WTC11 (cell line): Measurements from ENCODE around the gene CCDC136. TPM values are rescaled to one million over a fixed set of nuclear protein-coding genes. Genes with fewer than 3 reads are reported as not detected.

Experiments used
- ATAC-seq: fragments of 200-7000 bp; cut with Tn5 transposase; 2 replicates; pipeline ENCODE4 v1.10.0; 2021; ENCODE audit warnings: mild to moderate bottlenecking, moderate library complexity
- CTCF ChIA-PET: fragments of 300-600 bp; sonication (Branson Sonifier 250); formaldehyde crosslinking; loops from one replicate; lab custom pipeline; 2021; ENCODE audit warnings: antibody characterized with exemption; lab: Charles Lee
- POLR2A ChIA-PET: fragments of 350-600 bp; sonication (Branson Sonifier 250); formaldehyde crosslinking; loops from one replicate; lab custom pipeline; 2021; ENCODE audit warnings: antibody characterized with exemption; lab: Charles Lee
- DNase-seq: peaks from one replicate; pipeline ENCODE4 v3.0.0; 2021; ENCODE audit warnings: low spot score
- H3K27ac Mint-ChIP-seq: 2 replicates; pipeline ENCODE4 v1.8.0; 2021; ENCODE audit warnings: mixed read lengths
- H3K27me3 Mint-ChIP-seq: 2 replicates; pipeline ENCODE4 v1.8.0; 2021; ENCODE audit warnings: low read depth, mild to moderate bottlenecking, moderate library complexity, mixed read lengths
- H3K36me3 Mint-ChIP-seq: 2 replicates; pipeline ENCODE4 v1.8.0; 2021; ENCODE audit warnings: mixed read lengths
- H3K4me1 Mint-ChIP-seq: 2 replicates; pipeline ENCODE4 v1.8.0; 2022; ENCODE audit warnings: mixed read lengths
- H3K4me3 Mint-ChIP-seq: 2 replicates; pipeline ENCODE4 v1.8.0; 2021; ENCODE audit warnings: mild to moderate bottlenecking, moderate library complexity, mixed read lengths
- H3K9me3 Mint-ChIP-seq: 2 replicates; pipeline ENCODE4 v1.8.0; 2021; ENCODE audit warnings: mixed read lengths
- CBFB ChIP-seq: sonication (generic); formaldehyde crosslinking; IDR thresholded peaks from 2 replicates; pipeline ENCODE4 v1.8.1; 2022; ENCODE audit warnings: mild to moderate bottlenecking, low read depth, missing genetic modification reagents
- CREM ChIP-seq: sonication (generic); formaldehyde crosslinking; IDR thresholded peaks from 2 replicates; pipeline ENCODE4 v1.8.1; 2022; ENCODE audit warnings: mild to moderate bottlenecking, missing genetic modification reagents, moderate library complexity
- CTCF ChIP-seq: fragments of 200-600 bp; IDR thresholded peaks from 2 replicates; pipeline ENCODE4 v1.8.0; 2022; ENCODE audit warnings: antibody characterized with exemption
- ESRRA ChIP-seq: sonication (generic); formaldehyde crosslinking; IDR thresholded peaks from 2 replicates; pipeline ENCODE4 v1.8.1; 2022; ENCODE audit warnings: mild to moderate bottlenecking, missing genetic modification reagents, borderline replicate concordance
- ETV6 ChIP-seq: sonication (generic); formaldehyde crosslinking; IDR thresholded peaks from 2 replicates; pipeline ENCODE4 v1.8.1; 2022; ENCODE audit warnings: mild to moderate bottlenecking, missing genetic modification reagents
- FOXP4 ChIP-seq: sonication (generic); formaldehyde crosslinking; IDR thresholded peaks from 2 replicates; pipeline ENCODE4 v1.8.0; 2022; ENCODE audit warnings: mild to moderate bottlenecking, missing genetic modification reagents
- GTF2I ChIP-seq: fragments of 250-450 bp; sonication (Bioruptor Pico); conservative IDR thresholded peaks from 2 replicates; pipeline ENCODE4 v1.4.0; 2021; ENCODE audit warnings: mild to moderate bottlenecking
- HMGA2 ChIP-seq: fragments of 250-450 bp; sonication (Bioruptor Pico); IDR thresholded peaks from 2 replicates; pipeline ENCODE4 v1.4.0; 2021; ENCODE audit warnings: mild to moderate bottlenecking, moderate library complexity
- IRF1 ChIP-seq: sonication (generic); formaldehyde crosslinking; IDR thresholded peaks from 2 replicates; pipeline ENCODE4 v1.8.0; 2023; ENCODE audit warnings: missing genetic modification reagents
- MYBL2 ChIP-seq: sonication (generic); formaldehyde crosslinking; IDR thresholded peaks from 2 replicates; pipeline ENCODE4 v1.8.1; 2023; ENCODE audit warnings: mild to moderate bottlenecking, moderate library complexity, missing genetic modification reagents
- NR2C2 ChIP-seq: sonication (generic); formaldehyde crosslinking; IDR thresholded peaks from 2 replicates; pipeline ENCODE4 v1.8.0; 2022; ENCODE audit warnings: mild to moderate bottlenecking, missing genetic modification reagents
- NR3C1 ChIP-seq: sonication (generic); formaldehyde crosslinking; conservative IDR thresholded peaks from 2 replicates; pipeline ENCODE4 v1.8.1; 2023; ENCODE audit warnings: low read depth, mild to moderate bottlenecking, missing genetic modification reagents
- PRDM15 ChIP-seq: sonication (generic); formaldehyde crosslinking; IDR thresholded peaks from 2 replicates; pipeline ENCODE4 v1.8.0; 2022; ENCODE audit warnings: missing genetic modification reagents
- SMAD4 ChIP-seq: sonication (generic); formaldehyde crosslinking; IDR thresholded peaks from 2 replicates; pipeline ENCODE4 v1.8.0; 2022; ENCODE audit warnings: mild to moderate bottlenecking, missing genetic modification reagents
- SP1 ChIP-seq: sonication (generic); formaldehyde crosslinking; conservative IDR thresholded peaks from 2 replicates; pipeline ENCODE4 v1.8.1; 2022; ENCODE audit warnings: missing genetic modification reagents
- ZNF138 ChIP-seq: sonication (generic); formaldehyde crosslinking; conservative IDR thresholded peaks from 2 replicates; pipeline ENCODE4 v1.8.1; 2022; ENCODE audit warnings: mild to moderate bottlenecking, moderate library complexity, missing genetic modification reagents
- ZNF532 ChIP-seq: fragments of 250-450 bp; sonication (Bioruptor Pico); IDR thresholded peaks from 2 replicates; pipeline ENCODE4 v1.9.0; 2021; ENCODE audit warnings: mild to moderate bottlenecking, borderline replicate concordance
- total RNA-seq: library from RNA; stranded (reverse); gene quantifications from 3 replicates; pipeline ENCODE4 v1.2.3, GENCODE V29; 2021

Gene CCDC136
- total RNA-seq, 1 experiment from 2014 or later, result 51.0 TPM

- Mint-ChIP-seq H3K4me1 (peaks cover 39% of the 10 kb centered on the region), H3K36me3 (no peaks in the 10 kb centered on the region), H3K4me3 (peak overlapping the region; percentile 77), H3K9me3 (no peaks in the 10 kb centered on the region), H3K27ac (no peak overlapping the region), H3K27me3 (peaks cover 32% of the 10 kb centered on the region)
- TF ChIP-seq SP1 (0 out of 2 replicates have a peak, but pooled peaks have one; percentile 15), ESRRA (CRISPR knock-in tag) (no peak), MYBL2 (CRISPR knock-in tag) (peak; percentile 14)
- CTCF ChIA-PET, result interaction anchor here (0.6 to 5.8 kb wide), 15 partner anchors 10 to 450 kb away, joined by 3 to 97 read pairs (median 5); partner anchors contain the start of gene ATP6V1F
- DNase-seq, result peak; percentile 55
- peak; percentile 21 for ATAC-seq
- POLR2A ChIA-PET, result interaction anchor here (0.6 to 1.6 kb wide), 10 partner anchors 9 to 278 kb away, joined by 3 to 6 read pairs (median 3); partner anchors contain the start of gene CALU
Observed at GRCh38 chr7:128831178-128831993, 39.6 kb downstream of the CCDC136 start.

GRCh38 chr7:128831994-128832879, 40.5 kb downstream of the CCDC136 start:
- Mint-ChIP-seq H3K36me3 (no peaks in the 10 kb centered on the region), H3K27ac (no peak overlapping the region), H3K4me1 (peaks cover 39% of the 10 kb centered on the region), H3K27me3 (peaks cover 32% of the 10 kb centered on the region), H3K9me3 (no peaks in the 10 kb centered on the region), H3K4me3 (peak overlapping the region; percentile 77)
- ChIA-PET POLR2A (interaction anchor here (0.6 to 1.6 kb wide), 11 partner anchors 9 to 277 kb away, joined by 3 to 6 read pairs (median 3); partner anchors contain the start of genes CALU and CCDC136), CTCF (interaction anchor here (0.5 to 5.8 kb wide), 24 partner anchors 9 to 478 kb away, joined by 3 to 97 read pairs (median 4); partner anchors contain the start of genes ATP6V1F and KCP)
- peak; percentile 53 for DNase-seq
- ATAC-seq, result peak; percentile 37
- no peak for TF ChIP-seq SMAD4
- TF ChIP-seq CREM, result 0 out of 2 replicates have a peak, but pooled peaks have one; percentile 19
- 0 out of 2 replicates have a peak, but pooled peaks have one; percentile 35 for TF ChIP-seq FOXP4 (CRISPR knock-in tag)
- peak; percentile 91 for TF ChIP-seq PRDM15
- no peak for TF ChIP-seq ZNF532 (CRISPR knock-in tag)
- TF ChIP-seq GTF2I, result no peak
- TF ChIP-seq ZNF138 (CRISPR knock-in tag), result no peak
- no peak for TF ChIP-seq HMGA2 (CRISPR knock-in tag)
- TF ChIP-seq CBFB (CRISPR knock-in tag), result no peak
- no peak for TF ChIP-seq CTCF
- TF ChIP-seq NR2C2, result no peak
- TF ChIP-seq IRF1 (CRISPR knock-in tag), result no peak; the same call in 1 of the 2 replicates
- TF ChIP-seq ETV6, result 0 out of 2 replicates have a peak, but pooled peaks have one; percentile 18
- no peak for TF ChIP-seq NR3C1 (CRISPR knock-in tag)
